Hepatocyte (in vitro differentiated cells): ENCODE measurements around the gene URAD. TPM values are rescaled to one million over a fixed set of nuclear protein-coding genes. Genes with fewer than 3 reads are reported as not detected.

Source experiments
- DNase-seq: peaks from one replicate; pipeline ENCODE4 v3.0.0-alpha.2; 2016; ENCODE audit warnings: low spot score
- H2AFZ ChIP-seq: fragments of 200-600 bp; sonication (generic); 2 replicates; pipeline ENCODE4 v1.6.0; 2016; ENCODE audit warnings: antibody characterized with exemption, mild to moderate bottlenecking
- H3K27ac ChIP-seq: fragments of 200-600 bp; sonication (generic); 2 replicates; pipeline ENCODE4 v1.5.1; 2016; ENCODE audit warnings: mild to moderate bottlenecking
- H3K27me3 ChIP-seq: fragments of 200-600 bp; sonication (generic); 2 replicates; pipeline ENCODE4 v1.6.1; 2016
- H3K36me3 ChIP-seq: fragments of 200-600 bp; sonication (generic); replicated peaks from 2 replicates; pipeline ENCODE4 v1.5.1; 2016; ENCODE audit warnings: low read depth; ENCODE audit not compliant: insufficient read depth
- H3K4me1 ChIP-seq: fragments of 200-600 bp; sonication (generic); 2 replicates; pipeline ENCODE4 v1.5.1; 2016; ENCODE audit warnings: mild to moderate bottlenecking, moderate library complexity; ENCODE audit not compliant: insufficient read depth
- H3K4me2 ChIP-seq: fragments of 200-600 bp; sonication (generic); 2 replicates; pipeline ENCODE4 v1.6.0; 2016
- H3K4me3 ChIP-seq: fragments of 200-600 bp; sonication (generic); 2 replicates; pipeline ENCODE4 v1.5.1; 2016; ENCODE audit warnings: mild to moderate bottlenecking
- H3K79me2 ChIP-seq: fragments of 200-600 bp; sonication (generic); 2 replicates; pipeline ENCODE4 v1.6.0; 2017; ENCODE audit warnings: mild to moderate bottlenecking
- H3K9me2 ChIP-seq: fragments of 200-600 bp; sonication (generic); replicated peaks from 2 replicates; pipeline ENCODE4 v1.6.0; 2017; ENCODE audit warnings: mild to moderate bottlenecking; ENCODE audit not compliant: insufficient read depth
- H3K9me3 ChIP-seq: fragments of 200-600 bp; sonication (generic); 2 replicates; pipeline ENCODE4 v1.5.1; 2016; ENCODE audit warnings: low read depth, mild to moderate bottlenecking
- H4K20me1 ChIP-seq: fragments of 200-600 bp; sonication (generic); 2 replicates; pipeline ENCODE4 v1.6.0; 2016; ENCODE audit warnings: mild to moderate bottlenecking; ENCODE audit not compliant: insufficient read depth, poor library complexity, severe bottlenecking
- CTCF ChIP-seq: fragments of 200-600 bp; sonication (generic); IDR thresholded peaks from 2 replicates; pipeline ENCODE4 v1.5.1; 2016; ENCODE audit warnings: antibody characterized with exemption, mild to moderate bottlenecking; ENCODE audit not compliant: poor library complexity
- EZH2 ChIP-seq: fragments of 200-600 bp; sonication (generic); IDR thresholded peaks from 2 replicates; pipeline ENCODE4 v1.6.1; 2016; ENCODE audit warnings: antibody characterized with exemption, mild to moderate bottlenecking, borderline replicate concordance
- EZH2phosphoT487 ChIP-seq: fragments of 200-600 bp; sonication (generic); IDR thresholded peaks from one replicate; pipeline ENCODE4 v1.6.1; 2018; ENCODE audit warnings: antibody characterized with exemption, mild to moderate bottlenecking, low read depth, moderate library complexity; ENCODE audit not compliant: unreplicated experiment, severe bottlenecking
- WGBS: methylation state at CpG from one replicate; pipeline ENCODE4 v1.1.6; 2016; ENCODE audit warnings: low lambda C conversion rate; ENCODE audit errors: missing lambda C conversion rate; 5-methylcytosine and 5-hydroxymethylcytosine counted together
- polyA plus RNA-seq: library from polyadenylated mRNA; unstranded; fragments of >200 nt; fragmentation: Nextera tagmentation; extraction: Ambion mirVana; gene quantifications from 2 replicates; pipeline ENCODE4 v1.2.1, GENCODE V29; 2016
- total RNA-seq: library from RNA; depleted of rRNA; stranded (reverse); fragments of >200 nt; gene quantifications from 2 replicates; pipeline ENCODE4 v1.2.3, GENCODE V29; 2014

Gene URAD
- total and polyA plus RNA-seq, 2 experiments from 2014 or later, result 18.2 to 35.7 TPM

GRCh38 chr13:28001837-28002473 lies 13.5 kb upstream of the URAD start:
- H3K4me1 ChIP-seq, result no peaks in the 10 kb centered on the region
- H3K9me2 ChIP-seq, result no peaks in the 10 kb centered on the region
- no peaks in the 10 kb centered on the region for H3K27me3 ChIP-seq
- no peaks in the 10 kb centered on the region for H3K36me3 ChIP-seq
- no peaks in the 10 kb centered on the region for H3K9me3 ChIP-seq
- no peaks in the 10 kb centered on the region for H3K79me2 ChIP-seq
- no peak overlapping the region for H3K4me3 ChIP-seq
- WGBS, result 84% methylated on average over 20 of the region's 20 CpGs
- H4K20me1 ChIP-seq, result no peaks in the 10 kb centered on the region
- no peak overlapping the region for H2AFZ ChIP-seq
- no peak for TF ChIP-seq EZH2phosphoT487
- TF ChIP-seq CTCF, result no peak
- TF ChIP-seq EZH2, result no peak
- H3K27ac ChIP-seq, result no peak overlapping the region
- no peak for DNase-seq
- no peak overlapping the region for H3K4me2 ChIP-seq

GRCh38 chr13:28001049-28001448 lies 12.6 kb upstream of the URAD start:
- Histone ChIP-seq H2AFZ (no peak overlapping the region), H3K79me2 (no peaks in the 10 kb centered on the region), H3K9me2 (no peaks in the 10 kb centered on the region), H4K20me1 (no peaks in the 10 kb centered on the region), H3K27ac (no peak overlapping the region), H3K4me3 (no peak overlapping the region), H3K4me2 (no peak overlapping the region), H3K36me3 (no peaks in the 10 kb centered on the region), H3K4me1 (no peaks in the 10 kb centered on the region), H3K9me3 (no peaks in the 10 kb centered on the region), H3K27me3 (no peaks in the 10 kb centered on the region)
- no peak for DNase-seq
- TF ChIP-seq EZH2phosphoT487 (no peak), CTCF (no peak), EZH2 (no peak)
- 89% methylated on average over 11 of the region's 11 CpGs for WGBS

GRCh38 chr13:28000567-28000966 lies 12.1 kb upstream of the URAD start:
- no peaks in the 10 kb centered on the region for H3K36me3 ChIP-seq
- no peak for DNase-seq
- H3K27me3 ChIP-seq, result no peaks in the 10 kb centered on the region
- H3K4me1 ChIP-seq, result no peaks in the 10 kb centered on the region
- H3K4me3 ChIP-seq, result no peak overlapping the region
- no peak overlapping the region for H2AFZ ChIP-seq
- H3K79me2 ChIP-seq, result no peaks in the 10 kb centered on the region
- no peaks in the 10 kb centered on the region for H3K9me2 ChIP-seq
- 42% methylated on average over 5 of the region's 5 CpGs for WGBS
- no peaks in the 10 kb centered on the region for H4K20me1 ChIP-seq
- H3K9me3 ChIP-seq, result no peaks in the 10 kb centered on the region
- no peak for TF ChIP-seq CTCF
- no peak for TF ChIP-seq EZH2phosphoT487
- no peak for TF ChIP-seq EZH2
- no peak overlapping the region for H3K4me2 ChIP-seq
- H3K27ac ChIP-seq, result no peak overlapping the region
